Measurements from ENCODE around the gene FITM1.

The FITM1 gene

DNA sequence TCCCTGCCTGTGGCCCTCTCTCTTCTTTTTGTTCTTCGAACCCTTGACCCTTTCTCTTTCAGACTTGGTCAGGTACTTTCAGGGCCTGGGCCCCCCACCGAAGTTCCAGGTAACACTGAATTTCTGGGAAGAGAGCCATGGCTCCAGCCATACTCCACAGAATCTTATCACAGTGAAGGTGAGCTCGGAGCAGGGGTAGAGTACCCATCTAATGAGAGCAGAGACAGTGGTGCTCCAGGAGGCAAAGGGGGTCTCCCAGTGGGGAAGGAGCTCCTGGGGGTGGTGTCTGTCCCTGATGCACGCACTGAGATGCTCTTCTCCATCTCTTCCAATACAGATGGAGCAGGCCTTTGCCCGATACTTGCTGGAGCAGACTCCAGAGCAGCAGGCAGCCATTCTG is 35.3 kb downstream of the FITM1 start:
- no peak for DNase-seq
- no peaks in the 10 kb centered on the region for H3K27me3 ChIP-seq (replicated peaks; ENCODE audit: insufficient read depth, low read length)
- H3K4me3 ChIP-seq (ENCODE audit: low read length) = no peak overlapping the region
- no peaks in the 10 kb centered on the region for H3K4me1 ChIP-seq (ENCODE audit: low read length)
- no peaks in the 10 kb centered on the region for H4K20me1 ChIP-seq (ENCODE audit: insufficient read depth, low read length)
- no peaks in the 10 kb centered on the region for H3K36me3 ChIP-seq (replicated peaks; ENCODE audit: insufficient read depth, low read length)
- H3K9ac ChIP-seq (ENCODE audit: low read length) = no peak overlapping the region
- TF ChIP-seq EZH2phosphoT487 (IDR thresholded peaks at IDR 0.05; ENCODE audit: low read length) = no peak
- no peak for TF ChIP-seq EZH2 (optimal IDR thresholded peaks at IDR 0.05; ENCODE audit: low read depth, low read length)
- TF ChIP-seq CTCF (IDR thresholded peaks at IDR 0.05; ENCODE audit: low read length) = no peak
- no peak overlapping the region for H2AFZ ChIP-seq (ENCODE audit: low read length)
- no peak overlapping the region for H3K27ac ChIP-seq (ENCODE audit: low read length)
- H3F3A ChIP-seq (ENCODE audit: insufficient read depth, low read length) = no peaks in the 10 kb centered on the region
- H3K9me2 ChIP-seq (replicated peaks; ENCODE audit: insufficient read depth, low read length) = no peaks in the 10 kb centered on the region
- H3K79me2 ChIP-seq (ENCODE audit: low read length) = peaks cover 12% of the 10 kb centered on the region
- H3K9me3 ChIP-seq (replicated peaks; ENCODE audit: insufficient read depth, low read length) = no peaks in the 10 kb centered on the region
- H3K4me2 ChIP-seq (ENCODE audit: low read depth, low read length) = no peak overlapping the region

DNA sequence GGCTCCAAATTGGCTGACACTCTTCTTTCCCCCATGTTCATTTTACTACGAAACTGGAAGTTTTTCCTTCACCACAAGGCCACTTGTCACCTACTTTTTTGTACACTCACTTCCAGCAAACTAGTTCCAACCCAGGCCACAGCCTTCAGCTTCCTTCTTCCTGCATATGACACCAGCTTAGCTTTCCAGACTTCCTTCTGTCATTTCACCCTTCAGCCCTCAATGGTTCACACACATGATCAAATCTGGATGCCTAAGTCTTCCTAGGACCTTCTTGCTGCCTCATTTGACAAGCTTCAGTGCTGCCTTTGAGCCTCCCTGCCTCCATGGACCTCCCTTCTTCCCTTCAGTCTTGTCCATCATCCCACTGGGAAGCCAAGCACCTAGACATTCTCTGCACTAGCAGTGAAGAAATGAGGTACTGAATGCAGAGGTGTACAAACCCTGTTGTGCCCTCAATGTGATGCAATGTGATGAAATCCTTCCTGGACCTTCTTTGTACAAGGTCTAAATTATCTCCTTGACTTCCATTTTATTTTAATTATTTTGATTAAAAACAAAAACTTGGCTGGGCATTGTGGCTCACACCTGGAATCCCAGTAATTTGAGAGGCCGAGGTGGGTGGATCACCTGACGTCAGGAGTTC is 37.1 kb downstream of the FITM1 start:
- no peaks in the 10 kb centered on the region for H4K20me1 ChIP-seq (ENCODE audit: insufficient read depth, low read length)
- no peak overlapping the region for H2AFZ ChIP-seq (ENCODE audit: low read length)
- H3K9me3 ChIP-seq (replicated peaks; ENCODE audit: insufficient read depth, low read length) = no peaks in the 10 kb centered on the region
- no peak overlapping the region for H3K4me2 ChIP-seq (ENCODE audit: low read depth, low read length)
- H3K36me3 ChIP-seq (replicated peaks; ENCODE audit: insufficient read depth, low read length) = no peaks in the 10 kb centered on the region
- no peak for TF ChIP-seq EZH2 (optimal IDR thresholded peaks at IDR 0.05; ENCODE audit: low read depth, low read length)
- no peak for TF ChIP-seq EZH2phosphoT487 (IDR thresholded peaks at IDR 0.05; ENCODE audit: low read length)
- TF ChIP-seq CTCF (IDR thresholded peaks at IDR 0.05; ENCODE audit: low read length) = no peak
- no peak overlapping the region for H3K27ac ChIP-seq (ENCODE audit: low read length)
- no peaks in the 10 kb centered on the region for H3K4me1 ChIP-seq (ENCODE audit: low read length)
- no peak for DNase-seq
- H3K4me3 ChIP-seq (ENCODE audit: low read length) = no peak overlapping the region
- no peaks in the 10 kb centered on the region for H3K79me2 ChIP-seq (ENCODE audit: low read length)
- H3K9ac ChIP-seq (ENCODE audit: low read length) = no peak overlapping the region
- no peaks in the 10 kb centered on the region for H3K9me2 ChIP-seq (replicated peaks; ENCODE audit: insufficient read depth, low read length)
- no peaks in the 10 kb centered on the region for H3F3A ChIP-seq (ENCODE audit: insufficient read depth, low read length)
- no peaks in the 10 kb centered on the region for H3K27me3 ChIP-seq (replicated peaks; ENCODE audit: insufficient read depth, low read length)

GRCh38 chr14:24171422-24172260 is 41.2 kb downstream of the FITM1 start, which contains the start of gene REC8:
Gene REC8, plus strand, starts transcription at chr14:24172080. Its CDS starts 473 bp downstream, at chr14:24172553.
- H3K27ac ChIP-seq (ENCODE audit: low read length) = no peak within 1 kb of the TSS
- H4K20me1 ChIP-seq (ENCODE audit: insufficient read depth, low read length) = no peaks in the 10 kb centered on the region
- DNase-seq = no peak
- no peak within 1 kb of the TSS for H3K4me3 ChIP-seq (ENCODE audit: low read length)
- no peak within 1 kb of the TSS for H3K9ac ChIP-seq (ENCODE audit: low read length)
- H3K79me2 ChIP-seq (ENCODE audit: low read length) = no peaks in the 10 kb centered on the region
- no peak within 1 kb of the TSS for H3K4me2 ChIP-seq (ENCODE audit: low read depth, low read length)
- no peak within 1 kb of the TSS for H2AFZ ChIP-seq (ENCODE audit: low read length)
- TF ChIP-seq EZH2phosphoT487 (IDR thresholded peaks at IDR 0.05; ENCODE audit: low read length) (no peak), CTCF (IDR thresholded peaks at IDR 0.05; ENCODE audit: low read length) (no peak), EZH2 (optimal IDR thresholded peaks at IDR 0.05; ENCODE audit: low read depth, low read length) (no peak)
- H3K9me3 ChIP-seq (replicated peaks; ENCODE audit: insufficient read depth, low read length) = no peaks in the 10 kb centered on the region
- no peaks in the 10 kb centered on the region for H3K4me1 ChIP-seq (ENCODE audit: low read length)
- H3K9me2 ChIP-seq (replicated peaks; ENCODE audit: insufficient read depth, low read length) = no peaks in the 10 kb centered on the region
- H3K36me3 ChIP-seq (replicated peaks; ENCODE audit: insufficient read depth, low read length) = no peaks in the 10 kb centered on the region
- no peaks in the 10 kb centered on the region for H3F3A ChIP-seq (ENCODE audit: insufficient read depth, low read length)
- no peaks in the 10 kb centered on the region for H3K27me3 ChIP-seq (replicated peaks; ENCODE audit: insufficient read depth, low read length)
